HG02973 (cell line): ENCODE data around the gene CEMIP.
"Not testable (repeated sequence)": the region's sequence is repeated elsewhere in the genome, so short reads cannot be mapped to it uniquely, and the experiment has no call there.

ENCODE experiments used
- ATAC-seq: cut with Tn5 transposase; IDR thresholded peaks from one replicate; pipeline ENCODE4 v1.9.1; 2021; ENCODE audit warnings: moderate library complexity; ENCODE audit not compliant: unreplicated experiment

The CEMIP gene

GRCh38 chr15:80949756-80950155 is 170.6 kb downstream of the CEMIP start:
- no peak for ATAC-seq

- no peak for ATAC-seq
Observed at GRCh38 chr15:80950291-80951078, 171.3 kb downstream of the CEMIP start.

- no peak for ATAC-seq
Observed at GRCh38 chr15:80951941-80952340, 172.8 kb downstream of the CEMIP start.

- no peak for ATAC-seq
Observed at GRCh38 chr15:80953001-80953952, 174.1 kb downstream of the CEMIP start.

- no peak for ATAC-seq
Observed at GRCh38 chr15:80953953-80954778, 175.0 kb downstream of the CEMIP start.

GRCh38 chr15:80955571-80956452 is 176.6 kb downstream of the CEMIP start:
- not testable (repeated sequence) for ATAC-seq

GRCh38 chr15:80957556-80957955 is 178.4 kb downstream of the CEMIP start:
- no peak for ATAC-seq

GRCh38 chr15:80957976-80958375 is 178.8 kb downstream of the CEMIP start:
- no peak for ATAC-seq

- no peak for ATAC-seq
Observed at GRCh38 chr15:80958818-80959495, 179.8 kb downstream of the CEMIP start.

GRCh38 chr15:80965454-80965853 is 186.3 kb downstream of the CEMIP start:
- ATAC-seq = not testable (repeated sequence)

- ATAC-seq = no peak
Observed at GRCh38 chr15:80966431-80967197, 187.4 kb downstream of the CEMIP start.

- no peak for ATAC-seq
Observed at GRCh38 chr15:80967451-80967850, 188.3 kb downstream of the CEMIP start.

- no peak for ATAC-seq
Observed at GRCh38 chr15:80967991-80968510, 188.9 kb downstream of the CEMIP start.

GRCh38 chr15:80969316-80969715 is 190.1 kb downstream of the CEMIP start:
- no peak for ATAC-seq

- no peak for ATAC-seq
Observed at GRCh38 chr15:80970018-80970657, 191.0 kb downstream of the CEMIP start.

- ATAC-seq = no peak
Observed at GRCh38 chr15:80970658-80971057, 191.5 kb downstream of the CEMIP start.

GRCh38 chr15:80971143-80971542 is 192.0 kb downstream of the CEMIP start:
- ATAC-seq = no peak

- ATAC-seq = no peak
Observed at GRCh38 chr15:80972276-80972675, 193.1 kb downstream of the CEMIP start.
